ENCODE data around the gene FGGY. TPM values are rescaled to one million over a fixed set of nuclear protein-coding genes. Genes with fewer than 3 reads are reported as not detected.

The FGGY gene
- total and polyA plus RNA-seq, 2 donors (not counting 3 experiments of a cell fraction or from before 2014, with no cell fraction given): 5.6 to 6.4 TPM

- intact Hi-C loops (cut with micrococcal nuclease): no loop called here
- no peaks in the 10 kb centered on the region for H3K27me3 ChIP-seq (ENCODE audit: control insufficient read depth in 2 of 2, insufficient read depth in 2 of 2, low read length in 2 of 2)
- no peak overlapping the region for H3K9ac ChIP-seq (replicated peaks; ENCODE audit: extremely low read depth, insufficient read depth, low read length)
- no peaks in the 10 kb centered on the region for H3K79me2 ChIP-seq (ENCODE audit: control insufficient read depth, insufficient read depth, low read length)
- dilution Hi-C loops (cut with MboI; ENCODE audit: extremely low pct_ligation_motif_present, low sequenced_read_pairs): no loop called here
- H3K36me3 ChIP-seq (ENCODE audit: control insufficient read depth in 2 of 2, extremely low read depth in 1 of 2, insufficient read depth in 2 of 2, low read length in 2 of 2): no peaks in the 10 kb centered on the region
- H3K4me3 ChIP-seq (replicated peaks in 1 of 3; ENCODE audit: insufficient read depth in 1 of 3, low read depth in 1 of 3, low read length in 3 of 3): no peak overlapping the region
- FAIRE-seq (no peak), DNase-seq (ENCODE audit: low read depth, low spot score) (no peak)
- no peak for TF ChIP-seq POLR2AphosphoS5 (IDR thresholded peaks at IDR 0.05; ENCODE audit: insufficient read depth, low read depth, low read length)
- POLR2A ChIA-PET: no interaction called here
- H3K9me3 ChIP-seq (replicated peaks; ENCODE audit: control insufficient read depth, insufficient read depth, low read length): no peaks in the 10 kb centered on the region
- CTCF ChIA-PET: no interaction called here
- H2AFZ ChIP-seq (ENCODE audit: low read depth, low read length): no peak overlapping the region
- H4K20me1 ChIP-seq (replicated peaks; ENCODE audit: control insufficient read depth, extremely low read depth, insufficient read depth, low read length): no peaks in the 10 kb centered on the region
- no peak overlapping the region for H3K4me2 ChIP-seq (ENCODE audit: insufficient read depth, low read length)
- H3K9me1 ChIP-seq (replicated peaks; ENCODE audit: control insufficient read depth, extremely low read depth, insufficient read depth, low read length): no peaks in the 10 kb centered on the region
- no peak overlapping the region for H3K27ac ChIP-seq (ENCODE audit: insufficient read depth, low read depth, low read length)
- no peaks in the 10 kb centered on the region for H3K4me1 ChIP-seq (ENCODE audit: control insufficient read depth, extremely low read depth, insufficient read depth, low read length)
- no TSS peak for BruUV-seq (replicated peaks)
Observed at GRCh38 chr1:59262631-59263030, 34.3 kb upstream of the FGGY start.

GRCh38 chr1:59263111-59263510, 33.8 kb upstream of the FGGY start:
- Histone ChIP-seq H3K4me3 (replicated peaks in 1 of 3; ENCODE audit: insufficient read depth in 1 of 3, low read depth in 1 of 3, low read length in 3 of 3) (no peak overlapping the region), H3K36me3 (ENCODE audit: control insufficient read depth in 2 of 2, extremely low read depth in 1 of 2, insufficient read depth in 2 of 2, low read length in 2 of 2) (no peaks in the 10 kb centered on the region), H3K9me1 (replicated peaks; ENCODE audit: control insufficient read depth, extremely low read depth, insufficient read depth, low read length) (no peaks in the 10 kb centered on the region), H4K20me1 (replicated peaks; ENCODE audit: control insufficient read depth, extremely low read depth, insufficient read depth, low read length) (no peaks in the 10 kb centered on the region), H3K27me3 (ENCODE audit: control insufficient read depth in 2 of 2, insufficient read depth in 2 of 2, low read length in 2 of 2) (no peaks in the 10 kb centered on the region), H2AFZ (ENCODE audit: low read depth, low read length) (no peak overlapping the region), H3K79me2 (ENCODE audit: control insufficient read depth, insufficient read depth, low read length) (no peaks in the 10 kb centered on the region), H3K4me2 (ENCODE audit: insufficient read depth, low read length) (no peak overlapping the region), H3K9ac (replicated peaks; ENCODE audit: extremely low read depth, insufficient read depth, low read length) (no peak overlapping the region), H3K4me1 (ENCODE audit: control insufficient read depth, extremely low read depth, insufficient read depth, low read length) (no peaks in the 10 kb centered on the region), H3K9me3 (replicated peaks; ENCODE audit: control insufficient read depth, insufficient read depth, low read length) (no peaks in the 10 kb centered on the region), H3K27ac (ENCODE audit: insufficient read depth, low read depth, low read length) (no peak overlapping the region)
- dilution Hi-C loops (cut with MboI; ENCODE audit: extremely low pct_ligation_motif_present, low sequenced_read_pairs) (no loop called here), intact Hi-C loops (cut with micrococcal nuclease) (no loop called here)
- DNase-seq (ENCODE audit: low read depth, low spot score): no peak
- FAIRE-seq: no peak
- no TSS peak for BruUV-seq (replicated peaks)
- ChIA-PET POLR2A (no interaction called here), CTCF (no interaction called here)
- TF ChIP-seq MAX (IDR thresholded peaks at IDR 0.05; ENCODE audit: insufficient read depth, insufficient read length): no peak
- no peak for TF ChIP-seq EZH2 (IDR thresholded peaks at IDR 0.05; ENCODE audit: borderline replicate concordance, low read depth, low read length, severe bottlenecking)
- no peak for TF ChIP-seq POLR2AphosphoS5 (IDR thresholded peaks at IDR 0.05; ENCODE audit: insufficient read depth, low read depth, low read length)
- no peak for TF ChIP-seq MYC (IDR thresholded peaks at IDR 0.05; ENCODE audit: low read depth, low read length)
- TF ChIP-seq CTCF (IDR thresholded peaks at IDR 0.05; ENCODE audit: extremely low read depth in 1 of 2, insufficient read depth in 1 of 2, low read depth in 1 of 2, low read length in 2 of 2): no peak
- no peak for TF ChIP-seq FOS (IDR thresholded peaks at IDR 0.05; ENCODE audit: borderline replicate concordance, insufficient read depth, low read length)
- TF ChIP-seq POLR2A (IDR thresholded peaks at IDR 0.05; ENCODE audit: low read depth, low read length): no peak
- TF ChIP-seq JUN (IDR thresholded peaks at IDR 0.05; ENCODE audit: borderline replicate concordance, insufficient read depth, insufficient read length, low read depth): no peak
- no peak for TF ChIP-seq GATA2 (IDR thresholded peaks at IDR 0.05; ENCODE audit: insufficient read depth, insufficient read length, low read depth, low read length)

Data from endothelial cell of umbilical vein (primary cell).